NK-92 (cell line): Measurements from ENCODE around the gene EYA3.

Experiments used
- DNase-seq: peaks from one replicate; lab custom pipeline; 2025; ENCODE audit not compliant: unreplicated experiment; lab: John Stamatoyannopoulos, UW

EYA3 gene

DNA sequence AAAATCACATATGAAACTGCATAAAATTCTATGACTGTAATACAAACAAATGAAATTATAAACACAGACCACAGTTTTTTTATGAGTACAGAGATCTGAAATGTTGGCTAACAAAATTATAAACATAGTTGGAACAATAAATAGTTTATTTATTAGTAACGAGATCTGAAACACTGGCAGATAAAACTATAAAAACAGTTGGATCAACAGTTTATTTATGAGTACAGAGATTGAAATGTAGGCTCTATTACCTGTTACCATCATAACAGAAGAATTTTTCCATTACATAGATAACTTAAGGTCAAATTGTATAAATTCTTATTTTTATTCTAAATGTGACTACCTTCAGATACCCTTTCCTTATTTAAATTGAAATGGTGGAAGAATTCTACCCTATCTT lies 14.5 kb downstream of the EYA3 start:
- no peak for DNase-seq

DNA sequence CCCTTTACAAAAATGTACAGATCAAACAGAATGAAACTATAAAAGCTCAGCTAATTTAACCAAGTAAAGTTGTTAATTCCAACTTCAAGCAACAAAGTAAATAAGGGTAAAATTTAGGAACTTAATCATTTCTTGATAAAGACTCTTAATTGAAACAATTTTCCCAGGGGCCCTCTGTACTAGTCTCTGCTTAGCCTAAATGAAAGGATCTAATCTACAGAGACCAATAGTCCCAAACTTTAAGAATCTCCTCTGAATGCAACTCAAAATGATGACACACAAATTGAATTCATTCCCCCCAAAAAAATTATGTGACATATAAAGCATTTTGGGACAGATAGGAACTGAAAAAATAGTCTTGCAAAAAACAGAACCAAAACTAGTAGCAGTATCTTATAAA lies 16.6 kb downstream of the EYA3 start:
- DNase-seq = no peak

DNA sequence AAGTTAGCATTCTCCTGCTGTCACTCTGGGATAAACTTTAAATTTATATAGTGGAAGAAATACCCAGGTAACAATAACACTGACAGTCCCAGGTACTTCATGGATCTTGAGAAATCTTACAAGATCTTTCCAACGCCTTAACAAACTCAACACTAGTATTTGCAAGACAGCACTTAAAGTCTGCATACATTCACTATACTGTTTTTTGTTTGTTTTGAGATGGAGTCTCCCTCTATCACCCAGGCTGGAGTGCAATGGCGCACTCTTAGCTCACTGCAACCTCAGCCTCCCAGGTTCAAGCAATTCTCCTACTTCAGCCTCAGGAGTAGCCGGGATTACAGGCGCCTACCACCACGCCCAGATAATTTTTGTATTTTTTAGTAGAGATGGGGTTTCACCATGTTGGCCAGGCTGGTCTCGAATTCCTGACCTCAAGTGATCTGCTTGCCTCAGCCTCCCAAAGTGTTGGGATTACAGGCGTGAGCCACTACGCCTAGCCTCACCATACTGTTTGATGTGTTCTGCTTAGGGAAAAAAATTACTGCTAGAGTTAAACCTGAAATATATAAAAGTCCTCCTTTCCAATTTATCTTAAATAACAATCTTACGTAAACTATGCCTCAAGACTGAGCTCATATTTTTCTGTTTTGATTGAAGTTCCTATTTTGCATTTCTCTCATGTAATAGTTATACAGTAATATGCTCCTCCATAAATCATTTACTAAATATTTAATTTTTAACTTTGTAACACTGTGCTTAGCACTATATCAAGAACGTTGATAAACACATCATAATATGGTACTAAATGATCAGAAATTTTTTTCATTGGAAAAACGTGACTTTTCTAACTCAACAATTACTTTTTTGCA lies 17.5 kb downstream of the EYA3 start:
- DNase-seq = no peak

DNA sequence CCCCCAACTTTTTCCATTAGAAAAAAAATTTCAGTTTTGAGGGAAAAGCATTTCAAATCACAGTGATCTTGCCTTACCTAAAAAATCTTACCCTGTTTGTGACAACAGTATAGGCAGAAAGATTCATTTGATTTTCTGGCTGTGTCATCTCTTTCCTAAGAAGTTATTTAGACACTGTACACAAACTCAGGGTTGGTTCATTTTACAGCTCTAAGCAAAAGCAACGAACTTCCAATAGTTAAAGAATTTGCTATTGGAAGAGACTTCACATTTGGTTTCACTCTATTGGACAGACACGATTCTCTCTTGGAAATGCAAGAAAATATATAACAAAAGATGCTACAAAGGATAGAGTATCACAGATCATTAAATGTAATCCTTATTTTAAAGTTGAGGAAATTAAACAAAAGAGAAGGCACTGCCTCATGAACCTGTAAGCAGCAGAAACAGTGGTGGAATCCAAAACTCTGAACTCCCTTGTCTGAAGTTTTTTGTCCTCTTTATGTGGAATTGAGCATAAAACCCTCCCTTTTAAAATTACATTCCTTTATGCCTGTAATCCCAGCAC lies 20.8 kb downstream of the EYA3 start:
- DNase-seq = no peak

DNA sequence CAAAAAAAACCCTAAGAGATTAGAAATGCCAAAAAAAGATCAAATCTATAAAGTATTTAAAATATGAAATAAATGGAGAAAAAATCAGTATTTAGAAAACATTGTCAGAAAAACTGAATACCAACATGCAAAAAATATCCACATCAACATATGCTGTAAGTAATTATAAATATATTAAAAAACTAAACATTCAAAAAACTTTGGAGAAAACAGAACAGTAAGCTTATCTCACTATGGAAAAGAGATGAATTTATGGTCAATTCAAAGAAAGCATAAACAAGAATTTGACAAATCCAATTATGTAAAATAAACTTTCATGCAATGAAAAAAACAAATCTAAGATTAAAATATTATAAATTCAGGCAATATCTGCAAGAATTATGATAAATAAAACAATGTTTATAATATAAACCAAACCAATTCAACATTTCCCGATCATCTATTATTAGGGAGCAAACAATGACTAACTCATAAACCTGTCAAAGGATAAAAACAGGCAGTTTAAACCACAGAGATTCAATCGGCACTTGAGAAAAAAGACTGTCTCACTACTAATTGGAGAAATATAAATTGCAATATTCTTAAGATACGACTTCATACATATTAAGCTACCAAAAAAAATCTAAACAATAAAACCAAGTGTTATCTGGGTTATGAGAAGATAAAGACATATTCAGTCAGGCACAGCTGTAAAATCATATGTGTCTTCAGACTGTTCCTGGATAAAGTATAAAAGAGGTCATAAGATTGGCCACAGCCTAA lies 21.8 kb downstream of the EYA3 start:
- DNase-seq = no peak

DNA sequence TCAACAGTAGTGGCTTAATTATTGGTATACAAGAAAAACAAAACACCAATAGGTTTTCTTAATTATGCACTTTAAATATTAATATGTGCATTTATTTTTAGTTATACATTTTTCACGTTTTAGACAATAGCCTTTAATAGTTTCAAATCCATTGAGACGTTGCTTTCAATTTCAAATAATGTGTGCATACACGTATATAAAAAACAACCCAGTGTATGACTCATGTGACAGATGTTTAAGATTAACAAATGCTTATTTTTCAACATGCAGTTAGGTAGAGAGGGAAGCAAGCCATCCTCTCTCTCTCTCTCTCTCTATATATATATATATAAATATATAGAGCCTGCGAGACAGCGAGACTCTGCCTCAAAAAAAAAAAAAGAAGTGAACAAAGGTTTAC lies 24.3 kb downstream of the EYA3 start:
- DNase-seq = no peak

DNA sequence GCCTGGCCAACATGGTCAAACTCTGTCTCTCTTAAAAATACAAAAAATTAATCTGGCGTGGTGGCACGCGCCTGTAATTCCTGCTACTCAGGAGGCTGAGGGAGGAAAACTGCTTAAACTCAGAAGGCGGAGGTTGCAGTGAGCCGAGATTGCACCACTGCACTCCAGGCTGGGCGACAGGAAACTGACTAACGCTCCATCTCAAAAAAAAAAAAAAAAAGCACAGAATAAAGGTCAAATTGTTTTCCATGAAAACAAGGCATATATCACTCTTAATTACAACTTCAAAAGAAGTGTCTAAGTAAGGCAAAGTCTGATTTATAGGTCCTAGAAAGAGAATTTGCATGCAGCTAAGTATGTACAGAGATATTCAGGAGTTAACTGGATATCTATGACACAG lies 25.6 kb downstream of the EYA3 start:
- no peak for DNase-seq

DNA sequence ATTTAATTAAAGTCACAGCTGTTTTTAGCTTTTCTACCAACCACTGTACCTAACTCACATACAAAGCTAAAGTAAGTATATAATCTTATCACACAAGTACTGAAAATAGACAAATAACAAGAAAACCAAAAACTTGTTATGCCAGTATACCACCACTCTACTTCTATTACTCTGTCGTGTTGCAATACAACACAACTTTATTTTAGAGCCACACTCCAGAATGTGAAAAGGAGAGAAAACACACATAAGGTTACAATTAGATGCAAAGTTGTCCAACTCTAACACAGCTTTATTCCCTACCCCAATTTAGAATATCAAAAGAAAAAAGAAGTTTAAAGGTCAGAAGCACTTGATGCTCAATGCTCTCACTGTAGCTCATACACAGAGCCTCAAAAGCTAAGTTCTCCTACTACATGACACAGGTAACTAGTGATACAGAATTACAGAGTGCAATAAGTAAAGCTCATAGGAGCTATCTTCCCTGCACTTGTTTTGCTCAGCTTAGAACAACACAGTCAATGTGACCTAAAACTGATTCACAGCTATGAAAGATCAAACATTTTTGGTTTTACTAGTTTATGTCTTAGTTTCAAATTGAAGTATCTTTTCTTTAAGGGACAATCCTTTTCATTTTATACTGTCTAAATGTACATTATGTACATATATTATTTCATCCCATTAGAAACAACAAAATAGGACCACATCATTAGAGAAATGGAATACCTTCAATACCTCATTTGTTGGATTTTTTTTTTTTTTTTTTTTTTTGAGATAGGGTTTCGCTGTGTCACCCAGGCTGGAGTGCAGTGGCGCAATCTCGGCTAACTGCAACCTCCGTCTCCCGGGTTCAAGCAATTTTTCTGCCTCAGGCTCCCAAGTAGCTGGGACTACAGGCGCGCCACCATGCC lies 29.2 kb downstream of the EYA3 start:
- DNase-seq = no peak

DNA sequence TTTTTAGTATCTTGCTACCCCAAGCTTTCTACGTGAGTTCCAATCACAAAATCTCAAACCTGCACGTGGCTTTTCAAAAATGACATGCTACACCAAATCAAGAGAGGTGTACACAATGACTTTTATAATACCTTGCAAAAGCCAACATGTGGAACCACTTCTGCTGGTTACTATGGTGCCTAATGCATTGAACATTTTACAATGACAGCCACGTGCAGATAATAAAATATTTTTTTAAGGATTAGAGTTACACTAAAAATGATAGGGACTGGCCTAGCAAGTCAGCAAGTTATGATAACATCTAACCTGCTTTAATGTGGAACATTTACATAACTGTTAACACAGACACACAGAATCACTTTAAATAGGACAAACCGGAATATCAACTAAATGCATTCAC lies 30.2 kb downstream of the EYA3 start:
- no peak for DNase-seq

DNA sequence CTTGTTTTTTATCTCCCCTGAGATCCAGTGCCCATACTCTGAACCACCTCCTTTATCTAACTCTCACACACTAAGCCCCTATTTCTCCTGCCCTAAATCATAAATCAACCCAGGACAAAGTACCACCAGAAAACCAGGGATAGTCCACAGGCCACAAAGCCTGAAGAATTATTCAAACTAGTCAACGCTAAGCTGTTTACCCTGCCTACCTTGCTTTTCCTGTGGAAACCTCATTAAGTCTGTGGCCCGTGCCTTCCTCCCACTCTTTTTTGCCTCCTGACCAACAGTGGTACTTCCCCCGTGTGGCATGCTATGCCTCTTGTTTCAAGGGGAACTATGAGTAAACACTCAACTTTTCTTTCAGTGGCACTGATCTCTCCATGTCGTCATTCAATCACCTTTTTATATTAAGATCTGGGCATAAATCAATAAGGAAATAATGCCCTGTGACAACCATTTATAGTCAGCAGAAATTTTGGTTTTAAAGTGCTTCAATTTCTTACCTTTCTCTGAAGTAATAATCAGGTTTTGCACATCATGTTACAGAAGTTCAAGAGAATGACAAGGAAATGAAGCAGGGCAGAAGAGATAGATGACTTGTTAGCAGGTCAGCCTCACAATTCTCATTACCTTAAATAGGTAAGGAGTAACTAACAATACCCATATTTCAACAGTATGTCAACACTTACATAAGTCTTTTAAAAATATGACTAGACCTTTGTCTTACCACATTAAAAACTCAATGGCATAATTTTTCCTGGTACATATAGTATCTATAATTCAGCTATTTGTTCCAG lies 32.1 kb downstream of the EYA3 start:
- DNase-seq = peak; percentile 15

DNA sequence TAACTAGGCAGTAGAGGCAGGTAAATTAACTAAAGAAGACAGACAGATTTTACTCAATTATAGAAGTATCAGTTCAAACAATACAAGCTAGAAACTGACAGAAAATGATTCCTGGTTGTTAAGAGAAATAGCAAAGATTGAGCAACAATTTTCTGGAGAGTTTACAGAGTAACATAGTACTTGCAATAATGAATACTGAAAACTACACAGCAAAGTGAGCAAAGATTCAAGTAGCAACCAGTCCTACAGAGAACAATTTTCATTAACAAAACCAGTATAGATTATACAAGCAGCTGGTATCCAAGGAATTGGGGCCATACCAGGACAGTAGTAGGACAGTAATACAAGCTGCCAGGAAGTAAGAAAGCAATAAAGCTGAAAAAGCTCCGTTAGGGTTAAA lies 37.6 kb downstream of the EYA3 start:
- no peak for DNase-seq

DNA sequence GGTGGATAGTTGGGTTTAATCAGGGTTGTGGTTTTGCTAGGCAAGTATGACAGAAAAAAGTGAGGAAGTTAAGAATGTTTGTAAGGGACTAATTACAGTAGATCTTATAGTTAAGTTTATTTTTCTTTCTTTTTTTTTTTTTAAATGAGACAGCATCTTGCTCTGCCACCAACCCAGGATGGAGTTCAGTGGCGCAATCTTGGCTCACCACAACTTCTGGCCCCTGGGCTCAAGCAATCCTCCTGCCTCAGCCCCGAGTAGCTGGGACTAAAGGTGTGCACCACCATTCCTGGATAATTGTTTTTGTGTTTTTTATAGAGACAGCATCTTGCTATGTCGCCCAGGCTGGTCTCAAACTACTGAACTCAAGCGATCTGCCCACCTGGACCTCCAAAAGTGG lies 41.7 kb downstream of the EYA3 start:
- no peak for DNase-seq

DNA sequence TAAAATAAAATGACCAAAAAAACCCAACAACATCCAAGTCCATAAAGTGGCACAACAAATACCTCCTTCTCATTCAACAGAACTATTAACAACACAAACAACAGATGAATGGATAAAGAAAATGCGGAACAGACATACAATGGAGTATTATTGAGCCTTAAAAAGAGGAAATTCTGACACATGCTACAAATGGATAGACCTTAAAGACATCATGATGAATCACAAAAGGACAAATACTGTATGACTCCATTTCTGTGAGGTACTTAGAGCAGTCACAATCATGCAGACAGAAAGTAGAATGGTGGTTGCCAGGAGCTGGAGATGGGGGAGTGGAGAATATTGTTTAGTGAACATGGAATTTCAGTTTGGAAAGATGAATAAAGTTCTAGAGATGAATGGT lies 42.6 kb downstream of the EYA3 start:
- no peak for DNase-seq

DNA sequence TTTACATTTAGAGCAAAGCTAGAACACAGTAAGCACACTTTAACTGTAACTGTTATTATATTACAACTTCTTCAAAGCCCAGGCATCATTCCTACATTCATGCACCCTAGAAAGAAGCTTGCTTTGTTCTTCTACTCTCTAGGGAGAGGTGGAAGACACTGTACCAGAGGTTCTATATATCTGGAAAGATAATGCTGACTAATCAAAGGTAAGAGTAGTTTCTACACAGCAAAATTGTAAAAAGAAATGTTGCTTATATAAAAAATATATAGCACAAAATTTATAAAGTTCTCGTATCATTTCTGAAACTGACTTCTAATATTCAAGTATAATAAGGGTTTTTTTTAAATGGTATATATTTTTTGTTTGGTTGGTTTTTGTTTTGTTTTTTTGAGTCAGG lies 44.0 kb downstream of the EYA3 start:
- DNase-seq = no peak

DNA sequence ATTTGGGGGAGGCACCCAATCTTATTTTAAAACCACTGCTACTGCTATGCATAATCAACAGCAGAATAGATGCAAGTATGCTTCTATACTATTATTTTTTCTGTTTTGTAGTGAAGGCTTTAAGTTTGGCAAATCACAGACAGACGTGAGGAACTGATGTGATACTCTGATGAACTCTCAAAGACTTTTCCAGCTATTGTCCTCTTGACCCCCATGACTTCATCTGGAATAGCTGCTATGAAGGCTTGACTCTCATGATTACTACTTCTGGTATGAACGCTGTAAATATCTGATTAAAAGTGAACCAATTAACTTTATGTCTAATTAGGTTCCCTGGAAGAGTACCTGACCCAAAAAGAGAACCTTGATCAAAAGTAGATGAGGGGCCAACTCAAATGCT lies 49.1 kb downstream of the EYA3 start:
- DNase-seq = no peak

DNA sequence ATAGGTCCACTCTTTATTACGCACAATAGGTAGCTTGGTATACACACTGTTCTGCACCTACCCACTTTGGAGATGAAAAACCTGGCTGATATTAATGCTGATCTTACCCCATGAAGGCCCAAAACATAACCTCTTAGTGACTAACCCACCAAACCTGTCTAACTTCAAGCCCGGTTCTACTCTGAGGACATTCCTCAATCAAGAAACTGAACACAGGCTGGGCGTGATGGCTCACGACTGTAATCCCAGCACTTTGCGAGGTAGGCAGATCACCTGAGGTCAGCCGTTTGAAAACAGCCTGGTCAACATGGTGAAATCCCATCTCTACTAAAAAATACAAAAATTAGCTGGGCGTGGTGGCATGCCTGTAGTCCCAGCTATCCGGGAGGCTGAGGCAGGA lies 50.5 kb downstream of the EYA3 start:
- no peak for DNase-seq

DNA sequence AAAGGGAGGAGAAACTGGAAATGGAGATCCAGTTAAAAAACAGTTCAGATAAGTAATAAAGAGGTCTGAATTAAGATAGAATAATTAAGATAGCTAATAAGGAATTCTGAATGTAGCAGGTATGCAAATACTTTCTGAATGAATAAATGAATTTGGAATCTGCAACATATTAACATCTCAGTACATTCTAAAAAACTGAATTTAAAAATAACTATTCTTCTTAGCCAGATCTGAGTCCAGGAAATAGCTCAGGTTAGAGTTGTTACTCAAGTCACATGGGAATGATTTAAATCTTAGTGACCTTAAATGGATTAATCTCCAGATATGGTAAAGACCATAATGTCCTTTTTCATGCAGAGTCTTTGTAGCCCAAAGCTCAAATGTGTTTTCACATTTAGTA lies 51.2 kb downstream of the EYA3 start:
- no peak for DNase-seq

DNA sequence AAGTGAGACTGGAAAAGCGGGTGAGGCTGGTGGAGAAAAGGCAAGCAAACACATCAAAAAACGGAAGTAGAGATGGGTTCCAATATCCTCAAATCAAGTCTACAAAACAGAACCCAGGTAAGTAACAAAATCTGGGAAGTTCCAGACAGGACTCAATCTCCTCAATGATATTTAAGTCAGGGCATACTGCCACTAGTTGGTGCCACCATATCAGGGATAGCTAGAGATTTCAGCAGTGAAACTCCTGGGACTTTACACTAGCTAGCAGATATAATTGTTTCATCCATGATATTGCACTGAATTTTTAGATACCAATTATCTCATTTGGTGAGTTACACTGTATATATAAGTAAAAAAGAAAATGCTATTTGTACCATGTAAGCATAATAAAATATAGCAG lies 52.0 kb downstream of the EYA3 start:
- DNase-seq = no peak

DNA sequence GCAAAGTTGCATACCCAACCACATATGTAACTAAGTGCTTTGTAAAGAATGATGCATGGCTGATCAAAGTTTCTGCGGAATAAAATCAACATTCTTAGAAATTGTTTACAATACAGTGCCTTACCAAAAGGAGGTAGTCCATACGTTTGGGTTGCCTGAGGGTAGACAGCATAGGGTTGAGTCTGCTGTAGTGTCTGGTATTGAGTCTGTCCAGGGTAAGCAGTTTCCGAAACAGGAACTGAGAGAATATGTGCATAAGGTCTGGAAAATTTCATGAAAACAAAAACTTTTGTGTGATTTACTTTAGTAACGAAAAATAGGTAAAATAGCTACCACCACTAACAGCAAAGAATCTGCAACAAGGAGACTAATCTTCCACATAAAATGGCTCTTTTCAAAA lies 53.0 kb downstream of the EYA3 start:
- no peak for DNase-seq

DNA sequence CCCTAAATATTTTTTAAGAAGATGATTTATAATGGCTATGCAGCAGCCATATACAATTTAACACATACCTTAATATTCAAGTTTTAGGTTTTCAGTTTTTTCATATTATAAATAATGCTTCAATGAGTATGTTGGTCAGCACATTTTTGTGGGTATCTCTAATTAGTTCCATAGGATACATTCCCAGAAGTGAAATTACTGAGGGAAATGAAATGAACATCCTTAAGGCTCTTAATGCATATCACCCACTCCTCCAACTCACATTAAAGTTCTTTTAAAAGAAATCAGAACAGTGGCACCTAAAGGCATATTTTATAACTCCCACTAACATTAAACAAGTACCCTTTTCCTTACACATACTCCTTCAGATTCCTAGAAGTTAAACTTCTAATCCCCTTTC lies 56.1 kb downstream of the EYA3 start:
- DNase-seq = no peak
